Activated naive CD4-positive, alpha-beta T cell treated with anti-CD3 and anti-CD28 coated beads for 36 hours (primary cell): ENCODE measurements around the gene RASA4. TPM values are rescaled to one million over a fixed set of nuclear protein-coding genes. Genes with fewer than 3 reads are reported as not detected.
"Not testable (repeated sequence)": the region's sequence is repeated elsewhere in the genome, so short reads cannot be mapped to it uniquely, and the experiment has no call there.

Experiments
- CTCF ChIA-PET: fragments of 350-600 bp; sonication (Branson Sonifier 250); formaldehyde crosslinking; loops from one replicate; lab custom pipeline; 2021; ENCODE audit warnings: antibody characterized with exemption; lab: Charles Lee
- DNase-seq: peaks from one replicate; pipeline ENCODE4 v3.0.0-alpha.2; 2020
- H3K27ac Mint-ChIP-seq: one replicate; pipeline ENCODE4 v1.8.0; 2021; ENCODE audit warnings: mild to moderate bottlenecking, mixed read lengths
- H3K27me3 Mint-ChIP-seq: one replicate; pipeline ENCODE4 v1.8.0; 2021; ENCODE audit warnings: low read depth, mixed read lengths
- H3K36me3 Mint-ChIP-seq: one replicate; pipeline ENCODE4 v1.8.0; 2021; ENCODE audit warnings: low read depth, mixed read lengths
- H3K4me1 Mint-ChIP-seq: one replicate; pipeline ENCODE4 v1.8.0; 2021; ENCODE audit warnings: low read depth, mixed read lengths
- H3K4me3 Mint-ChIP-seq: one replicate; pipeline ENCODE4 v1.8.0; 2021; ENCODE audit warnings: mild to moderate bottlenecking, moderate library complexity, mixed read lengths
- H3K9me3 Mint-ChIP-seq: one replicate; pipeline ENCODE4 v1.8.0; 2021; ENCODE audit warnings: mixed read lengths
- intact Hi-C: fragments of 100-400 bp; cut with micrococcal nuclease; formaldehyde crosslinking; loops from one replicate; pipeline ENCODE4 v1.15.1; 2023
- total RNA-seq, 2 experiments: library from RNA; stranded (reverse); gene quantifications; one replicate each; pipeline ENCODE4 v1.2.3, GENCODE V29; 2021

The RASA4 gene
- total RNA-seq, 2 experiments from 2014 or later = 40.0 to 43.4 TPM

DNA sequence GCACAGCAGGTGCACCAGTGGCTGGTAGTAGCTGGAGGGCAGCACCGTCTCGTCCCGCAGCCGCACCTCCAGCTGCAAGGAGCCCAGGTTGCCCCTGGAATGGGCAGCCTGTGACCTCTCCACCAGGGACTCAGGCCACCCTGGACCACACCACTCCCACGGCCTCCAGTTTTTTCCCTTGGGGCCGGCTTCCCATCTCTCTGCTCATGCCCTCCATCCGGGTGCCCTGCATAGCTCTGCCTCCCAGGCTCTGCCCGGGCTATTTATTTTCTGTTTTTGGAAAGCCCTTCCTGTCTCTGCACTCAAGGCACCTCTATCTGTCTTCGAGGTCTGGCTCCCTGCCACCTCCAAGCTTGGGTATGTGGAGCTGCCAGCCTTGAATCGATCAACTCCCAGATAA lies 20.5 kb downstream of the RASA4 start:
- DNase-seq, H3K27me3 Mint-ChIP-seq, H3K4me3 Mint-ChIP-seq, H3K4me1 Mint-ChIP-seq, intact Hi-C loops, CTCF ChIA-PET, H3K9me3 Mint-ChIP-seq, H3K36me3 Mint-ChIP-seq, H3K27ac Mint-ChIP-seq: not testable (repeated sequence)

DNA sequence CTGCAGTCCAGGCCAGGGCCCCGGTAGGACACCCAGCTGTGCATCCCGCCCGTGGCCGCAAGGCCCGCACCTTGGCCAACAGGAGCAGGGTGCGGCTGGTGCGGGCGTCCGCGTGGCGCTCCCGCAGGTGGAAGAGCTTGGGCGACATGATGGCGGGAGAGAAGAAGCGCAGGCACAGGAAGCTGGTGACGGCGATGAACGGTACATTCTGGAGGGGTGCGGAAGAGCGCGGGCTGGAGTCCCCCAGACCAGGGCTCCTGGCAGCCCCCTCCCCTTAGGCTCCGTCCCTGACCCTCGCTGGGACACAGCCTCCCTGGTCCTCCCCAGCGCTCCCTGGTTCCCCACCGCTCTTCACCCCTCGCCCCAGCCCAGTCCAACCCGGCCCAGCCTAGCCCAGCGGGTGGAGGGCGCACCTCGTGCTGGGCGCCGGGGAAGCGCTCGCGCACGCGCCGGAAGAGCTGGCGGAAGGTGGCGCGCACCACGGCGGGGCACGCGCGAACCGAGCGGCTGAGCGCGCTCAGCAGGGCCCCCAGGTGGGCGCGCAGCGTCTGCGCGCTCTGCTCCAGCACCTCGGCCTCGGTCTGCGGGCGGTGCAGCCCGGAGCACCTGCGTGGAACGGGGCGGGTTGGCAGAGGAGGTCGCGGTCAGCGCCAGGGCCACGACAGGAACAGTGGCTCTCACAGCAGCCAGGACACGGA lies 22.8 kb downstream of the RASA4 start:
- H3K4me1 Mint-ChIP-seq, H3K9me3 Mint-ChIP-seq, CTCF ChIA-PET, H3K27ac Mint-ChIP-seq, intact Hi-C loops, H3K4me3 Mint-ChIP-seq, H3K36me3 Mint-ChIP-seq, DNase-seq, H3K27me3 Mint-ChIP-seq: not testable (repeated sequence)

DNA sequence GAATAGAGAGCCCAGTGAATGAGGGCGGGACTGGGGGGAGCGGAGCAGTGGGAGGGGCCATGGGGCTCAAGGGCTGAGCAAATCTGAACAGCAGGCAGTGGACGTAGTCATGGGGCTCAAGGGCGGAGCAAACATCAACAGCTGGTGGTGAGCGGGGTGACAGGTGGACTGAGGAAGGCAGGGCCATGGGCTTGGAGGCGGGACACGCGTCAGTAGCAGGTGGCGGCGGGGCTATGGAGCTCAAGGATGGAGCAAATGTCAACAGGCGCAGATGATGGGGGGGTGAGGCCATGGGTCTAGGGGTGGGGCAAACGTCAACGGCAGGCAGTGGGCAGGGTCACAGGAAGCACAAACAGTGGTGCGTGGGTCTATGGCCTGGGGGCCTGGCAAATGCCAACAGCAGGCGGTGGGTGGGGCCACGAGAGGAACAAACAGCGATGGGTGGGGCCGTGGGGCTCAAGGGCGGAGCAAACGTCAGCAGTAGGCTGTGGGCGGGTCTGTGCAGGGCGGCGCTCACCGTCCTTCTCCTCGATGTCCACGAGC lies 24.0 kb downstream of the RASA4 start:
- H3K9me3 Mint-ChIP-seq, H3K4me1 Mint-ChIP-seq, H3K27me3 Mint-ChIP-seq, H3K36me3 Mint-ChIP-seq, H3K4me3 Mint-ChIP-seq, intact Hi-C loops, CTCF ChIA-PET, H3K27ac Mint-ChIP-seq: not testable (repeated sequence)
- peak; percentile 15 for DNase-seq

DNA sequence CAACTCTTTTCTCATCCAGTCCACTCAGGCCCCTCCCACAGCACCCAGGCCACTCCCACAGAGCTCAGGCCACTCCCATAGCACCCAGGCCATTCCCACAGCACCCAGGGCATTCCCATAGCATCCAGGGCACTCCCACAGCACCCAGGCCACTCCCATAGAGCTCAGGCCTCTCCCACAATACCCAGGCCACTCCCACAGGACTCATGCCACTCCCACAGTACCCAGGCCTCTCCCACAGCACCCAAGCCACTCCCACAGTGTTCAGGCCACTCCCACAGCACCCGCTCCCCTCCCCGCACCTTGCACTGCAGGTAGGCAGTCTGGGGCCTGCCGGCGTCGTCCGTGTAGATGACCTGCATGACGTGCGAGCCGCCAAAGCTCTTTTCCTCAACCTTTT lies 26.7 kb downstream of the RASA4 start:
- CTCF ChIA-PET = not testable (repeated sequence)

DNA sequence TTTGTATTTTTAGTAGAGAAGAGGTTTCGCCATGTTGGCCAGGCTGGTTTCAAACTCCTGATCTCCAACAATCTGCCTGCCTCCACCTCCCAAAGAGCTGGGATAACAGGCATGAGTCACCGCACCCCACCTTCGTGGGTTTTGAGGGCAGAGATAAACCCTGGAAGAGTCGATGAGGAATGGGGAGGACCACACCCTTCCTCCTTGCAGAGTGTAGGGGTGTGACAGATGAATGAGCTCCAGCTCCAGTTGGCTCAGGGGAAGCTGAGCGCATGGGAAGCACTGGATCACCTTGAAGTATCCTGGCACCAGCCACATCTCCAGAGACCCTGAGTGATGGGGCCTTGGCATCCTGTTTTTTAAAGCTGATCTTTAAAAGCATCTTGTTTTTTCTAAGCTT lies 33.1 kb downstream of the RASA4 start:
- CTCF ChIA-PET, intact Hi-C loops, H3K27ac Mint-ChIP-seq, DNase-seq, H3K36me3 Mint-ChIP-seq, H3K9me3 Mint-ChIP-seq, H3K4me3 Mint-ChIP-seq, H3K27me3 Mint-ChIP-seq, H3K4me1 Mint-ChIP-seq: not testable (repeated sequence)

More for the DNA sequence above, 26.7 kb downstream of the RASA4 start:
- H3K27ac Mint-ChIP-seq, H3K36me3 Mint-ChIP-seq, H3K9me3 Mint-ChIP-seq, DNase-seq, intact Hi-C loops, H3K4me1 Mint-ChIP-seq, H3K4me3 Mint-ChIP-seq, H3K27me3 Mint-ChIP-seq: not testable (repeated sequence)

DNA sequence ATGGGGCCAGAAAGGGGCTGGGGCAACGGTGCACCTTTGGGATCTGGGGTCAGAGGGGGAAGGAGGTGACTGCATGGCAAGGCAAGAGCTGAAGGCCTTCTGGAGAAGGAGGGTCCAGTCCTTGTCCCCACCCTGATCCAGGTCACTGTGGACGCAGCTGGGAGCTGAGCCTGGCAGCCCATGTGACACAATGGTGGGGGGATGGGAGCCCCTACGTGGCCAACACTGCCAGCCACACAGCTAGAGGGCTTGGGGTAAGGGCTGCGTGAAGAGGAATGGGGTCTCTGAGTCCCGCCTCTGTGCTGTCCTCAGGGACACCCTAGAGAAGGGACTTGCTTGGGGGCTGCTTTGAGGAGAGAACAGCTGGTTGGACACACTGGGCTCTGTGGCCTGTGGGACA lies 34.8 kb downstream of the RASA4 start:
- DNase-seq, CTCF ChIA-PET, H3K36me3 Mint-ChIP-seq, H3K27me3 Mint-ChIP-seq, H3K27ac Mint-ChIP-seq, H3K9me3 Mint-ChIP-seq, intact Hi-C loops, H3K4me3 Mint-ChIP-seq, H3K4me1 Mint-ChIP-seq: not testable (repeated sequence)

DNA sequence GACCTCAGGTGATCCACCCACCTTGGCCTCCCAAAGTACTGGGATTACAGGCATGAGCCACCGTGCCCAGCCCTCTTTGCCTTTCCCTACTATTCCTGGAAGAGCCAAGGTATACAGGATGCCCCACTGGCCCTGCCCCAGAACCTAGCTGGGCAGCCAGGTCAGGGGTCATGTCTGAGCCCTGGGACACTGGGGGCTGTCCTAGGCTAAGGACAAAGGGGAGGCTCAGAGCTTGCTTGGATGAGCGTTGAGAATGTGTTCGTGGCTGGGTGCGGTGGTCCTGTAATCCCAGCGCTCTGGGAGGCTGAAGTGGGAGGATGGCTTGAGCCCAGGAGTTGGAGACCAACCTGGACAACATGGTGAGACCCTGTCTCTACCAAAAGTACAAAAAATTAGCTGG lies 38.1 kb downstream of the RASA4 start:
- H3K36me3 Mint-ChIP-seq, DNase-seq, H3K27ac Mint-ChIP-seq, intact Hi-C loops, H3K4me3 Mint-ChIP-seq, H3K27me3 Mint-ChIP-seq, CTCF ChIA-PET, H3K9me3 Mint-ChIP-seq, H3K4me1 Mint-ChIP-seq: not testable (repeated sequence)

DNA sequence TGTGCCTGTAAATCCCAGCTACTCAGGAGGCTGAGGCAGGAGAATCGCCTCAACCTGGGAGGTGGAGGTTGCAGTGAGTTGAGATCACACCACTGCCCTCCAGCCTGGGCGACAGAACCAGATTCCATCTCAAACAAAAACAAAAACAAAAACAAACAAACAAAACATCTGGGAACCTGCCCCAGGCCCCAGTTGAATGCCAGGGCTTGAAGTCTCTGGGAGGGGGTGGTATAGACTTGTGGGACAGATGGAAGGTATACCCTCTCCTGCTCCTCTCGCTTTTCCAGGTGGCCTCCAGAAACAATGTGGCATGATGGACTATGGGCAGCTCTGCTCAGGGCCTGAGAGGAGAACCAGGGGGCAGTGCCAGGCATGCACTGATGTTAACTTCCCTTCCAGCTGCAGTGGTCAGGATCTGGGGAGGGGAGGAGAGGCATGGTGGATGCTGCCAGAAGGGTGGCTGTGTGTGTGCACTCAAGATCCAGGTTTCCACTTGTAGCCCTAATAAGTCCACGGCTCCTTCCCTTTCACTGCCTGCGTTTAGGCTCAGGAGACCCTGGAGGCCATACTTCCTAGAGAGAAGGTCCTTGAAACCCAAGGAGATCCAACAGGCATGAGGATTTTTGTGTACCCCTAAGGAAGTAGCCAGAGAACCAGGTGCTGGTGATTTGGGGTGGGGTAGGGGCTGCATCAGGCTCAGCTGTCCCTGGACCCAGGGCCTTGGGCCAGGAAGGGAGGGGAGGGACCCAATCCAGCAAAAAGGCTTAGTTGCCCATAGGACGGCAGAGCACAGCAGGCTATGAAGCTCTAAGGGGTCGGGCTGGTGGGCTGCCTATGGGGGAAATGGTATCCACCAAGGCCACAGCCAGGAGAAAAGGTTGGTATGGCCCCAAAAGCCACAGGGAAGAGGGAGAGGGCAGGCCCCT lies 39.0 kb downstream of the RASA4 start:
- H3K27ac Mint-ChIP-seq, H3K4me1 Mint-ChIP-seq, H3K36me3 Mint-ChIP-seq, H3K9me3 Mint-ChIP-seq, H3K4me3 Mint-ChIP-seq, DNase-seq, H3K27me3 Mint-ChIP-seq, intact Hi-C loops: not testable (repeated sequence)
- CTCF ChIA-PET = interaction anchor here (0.6 kb wide), 1 partner anchor 484 kb away, joined by 4 read pairs; no protein-coding TSS in a partner anchor

DNA sequence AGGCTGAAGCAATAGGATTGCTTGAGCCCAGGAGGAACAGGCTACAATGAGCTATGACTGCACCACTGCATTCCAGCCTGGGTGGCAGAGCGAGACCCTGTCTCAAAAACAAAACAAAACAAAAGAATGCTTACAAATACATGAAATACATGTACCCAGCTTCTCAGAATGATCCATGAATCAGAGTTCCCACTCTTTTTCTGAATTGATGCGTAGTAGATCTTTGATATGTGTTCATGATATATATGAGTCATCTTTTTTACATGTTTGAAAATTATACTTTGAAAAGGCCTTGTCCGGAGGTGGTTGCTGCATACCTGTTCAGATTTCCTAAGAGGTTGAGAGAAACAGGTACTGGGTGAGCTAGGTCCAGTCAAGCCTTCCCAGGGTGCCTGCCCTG lies 40.2 kb downstream of the RASA4 start:
- H3K4me3 Mint-ChIP-seq, H3K27ac Mint-ChIP-seq, H3K4me1 Mint-ChIP-seq, CTCF ChIA-PET, H3K36me3 Mint-ChIP-seq, H3K9me3 Mint-ChIP-seq, H3K27me3 Mint-ChIP-seq, intact Hi-C loops, DNase-seq: not testable (repeated sequence)

DNA sequence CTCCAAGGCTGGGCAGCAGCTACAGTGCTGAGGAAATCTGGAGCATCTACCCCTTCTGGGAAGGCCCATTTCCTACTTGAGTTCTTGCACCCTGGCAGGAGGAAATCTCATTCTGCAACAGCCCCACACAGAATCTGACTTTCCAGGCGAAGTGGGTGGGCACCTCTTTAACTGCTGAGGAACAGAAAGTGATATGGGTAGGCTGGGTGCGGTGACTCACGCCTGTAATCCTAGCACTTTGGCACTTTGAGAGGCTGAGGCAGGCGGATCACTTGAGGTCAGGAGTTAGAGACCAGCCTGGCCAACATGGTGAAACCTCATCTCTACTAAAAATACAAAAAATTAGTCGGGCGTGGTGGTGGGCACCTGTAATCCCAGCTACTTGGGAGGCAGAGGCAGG lies 41.9 kb downstream of the RASA4 start:
- CTCF ChIA-PET, DNase-seq, intact Hi-C loops, H3K27me3 Mint-ChIP-seq, H3K4me3 Mint-ChIP-seq, H3K9me3 Mint-ChIP-seq, H3K36me3 Mint-ChIP-seq, H3K27ac Mint-ChIP-seq, H3K4me1 Mint-ChIP-seq: not testable (repeated sequence)

DNA sequence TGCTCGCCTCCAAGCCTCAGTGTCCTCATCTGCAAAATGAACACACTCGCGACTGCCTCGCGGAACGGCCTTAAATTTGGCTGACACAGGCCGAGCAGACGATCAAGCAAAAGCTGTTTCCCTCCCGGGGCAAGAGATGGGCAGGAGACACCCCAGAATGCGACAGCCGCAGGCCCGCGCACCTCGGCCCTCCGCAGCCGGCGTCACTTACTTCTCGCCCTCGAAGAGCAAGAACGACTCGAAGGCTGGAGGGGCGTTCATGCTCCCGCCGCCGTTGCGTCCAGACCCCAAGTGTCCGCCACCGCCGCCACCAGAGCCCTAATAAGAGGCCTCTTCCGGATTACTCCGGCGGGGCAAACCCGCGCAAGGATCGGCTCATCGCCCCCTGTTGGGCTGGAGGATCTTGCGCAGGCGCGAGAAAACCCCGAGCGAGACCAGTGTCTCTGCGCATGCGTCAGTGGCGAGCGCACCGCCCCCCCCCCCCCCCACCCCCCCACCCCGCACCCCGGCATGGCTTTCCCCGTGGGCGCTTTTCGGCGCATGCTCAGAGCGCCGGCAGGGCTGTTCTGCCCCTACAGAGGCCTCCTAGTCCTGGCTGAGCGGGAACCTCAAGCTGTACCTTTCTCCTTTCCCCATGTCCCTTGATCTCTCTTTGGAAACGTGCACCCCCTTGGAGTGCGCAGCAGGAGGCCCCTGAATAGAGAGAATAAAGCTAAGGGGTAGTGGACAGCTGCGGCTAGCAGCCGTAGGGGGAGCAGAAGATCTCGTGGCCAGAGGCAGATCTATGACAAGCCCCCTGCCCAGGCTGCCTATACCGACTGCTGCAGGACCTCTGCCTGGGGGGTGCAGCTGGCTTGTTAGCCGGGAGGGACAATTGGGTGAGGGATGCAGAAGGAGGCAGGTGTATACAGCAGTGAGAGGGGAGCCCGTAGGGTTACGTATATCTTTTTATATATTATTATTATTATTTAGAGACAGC lies 44.0 kb downstream of the RASA4 start, which contains the start of gene POLR2J3:
Gene POLR2J3, minus strand, starts transcription at position 323 of the 979 bp plus-strand sequence. Its CDS starts 62 bp downstream, at position 261.
- intact Hi-C loops, H3K27me3 Mint-ChIP-seq: not testable (repeated sequence)

DNA sequence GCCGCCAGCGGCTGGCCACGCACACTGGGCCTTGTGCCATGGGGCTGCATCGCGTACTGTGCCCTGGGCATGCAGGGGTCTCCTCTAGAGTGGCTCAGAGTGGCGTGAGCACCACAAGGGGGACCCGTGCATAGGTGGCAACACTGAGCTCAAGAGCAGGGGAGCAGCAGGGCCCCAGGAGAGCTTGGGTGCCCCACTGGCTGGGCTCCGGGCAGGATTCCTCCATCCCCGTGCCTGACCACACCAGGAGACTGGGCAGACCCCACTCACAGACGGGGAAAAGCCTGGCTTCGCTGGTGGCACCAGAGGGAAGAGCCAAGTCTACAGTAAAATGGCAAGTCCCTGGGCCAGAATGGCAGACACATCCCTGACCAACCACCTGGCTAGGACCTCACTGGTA lies 47.9 kb downstream of the RASA4 start:
- DNase-seq, H3K27me3 Mint-ChIP-seq, H3K36me3 Mint-ChIP-seq, H3K9me3 Mint-ChIP-seq, H3K4me3 Mint-ChIP-seq, H3K27ac Mint-ChIP-seq, CTCF ChIA-PET, H3K4me1 Mint-ChIP-seq, intact Hi-C loops: not testable (repeated sequence)

More for the DNA sequence above, 44.0 kb downstream of the RASA4 start, which contains the start of gene POLR2J3:
- peak; percentile 94 for DNase-seq
- H3K4me1 Mint-ChIP-seq, H3K9me3 Mint-ChIP-seq, CTCF ChIA-PET, H3K36me3 Mint-ChIP-seq: not testable (repeated sequence)
- Mint-ChIP-seq H3K27ac (peak within 1 kb of the TSS; percentile 83), H3K4me3 (peak within 1 kb of the TSS; percentile 89)
